GM19467 (cell line): ENCODE results near the gene SLC10A3.

Experiments used
- ATAC-seq: cut with Tn5 transposase; IDR thresholded peaks from one replicate; pipeline ENCODE4 v1.9.1; 2021; ENCODE audit warnings: mild to moderate bottlenecking, moderate library complexity; ENCODE audit not compliant: unreplicated experiment

The SLC10A3 gene

DNA sequence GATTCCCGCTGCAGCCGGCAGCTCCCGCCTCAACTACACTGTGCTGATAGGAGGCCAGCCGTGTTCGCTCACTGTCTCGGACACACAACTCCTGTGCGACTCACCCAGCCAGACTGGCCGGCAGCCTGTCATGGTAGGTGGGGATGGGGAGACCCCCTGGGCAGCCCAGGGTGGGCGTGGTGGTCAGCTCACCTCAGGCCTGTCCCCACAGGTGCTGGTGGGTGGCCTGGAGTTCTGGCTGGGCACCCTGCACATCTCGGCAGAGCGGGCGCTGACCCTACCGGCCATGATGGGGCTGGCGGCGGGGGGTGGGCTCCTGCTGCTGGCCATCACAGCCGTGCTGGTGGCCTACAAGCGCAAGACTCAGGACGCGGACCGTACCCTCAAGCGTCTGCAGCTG is 22.9 kb downstream of the SLC10A3 start:
- ATAC-seq, result no peak

DNA sequence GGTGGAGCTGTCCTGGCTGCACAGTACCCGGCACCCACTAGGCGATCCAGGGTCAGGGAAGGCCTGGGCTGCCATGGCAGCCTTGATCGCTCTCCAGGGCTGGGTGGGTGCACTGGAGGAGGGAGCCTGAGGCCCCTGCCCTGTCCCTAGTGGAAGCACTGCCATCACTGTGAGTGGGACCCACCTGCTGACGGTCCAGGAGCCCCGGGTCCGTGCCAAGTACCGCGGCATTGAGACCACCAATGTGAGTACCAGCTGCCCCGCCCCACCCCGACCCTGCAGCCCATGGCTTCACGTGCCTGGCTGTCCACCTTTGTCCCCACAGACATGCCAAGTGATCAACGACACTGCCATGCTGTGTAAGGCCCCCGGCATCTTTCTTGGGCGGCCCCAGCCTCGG is 23.5 kb downstream of the SLC10A3 start:
- ATAC-seq, result no peak

DNA sequence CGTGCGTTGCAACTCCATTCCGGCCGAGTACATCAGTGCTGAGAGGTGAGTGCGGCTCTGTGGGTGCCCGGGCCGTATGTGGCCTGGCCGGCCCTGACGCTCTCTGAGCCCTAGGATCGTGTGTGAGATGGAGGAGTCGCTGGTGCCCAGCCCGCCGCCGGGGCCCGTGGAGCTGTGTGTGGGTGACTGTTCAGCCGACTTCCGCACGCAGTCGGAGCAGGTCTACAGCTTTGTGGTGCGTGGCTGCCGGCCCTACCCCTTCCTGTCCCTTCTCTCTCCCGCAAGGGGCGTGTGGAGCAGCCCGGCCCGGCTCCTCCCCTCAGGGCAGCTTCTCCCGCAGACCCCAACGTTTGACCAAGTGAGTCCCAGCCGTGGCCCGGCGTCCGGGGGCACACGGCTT is 24.4 kb downstream of the SLC10A3 start:
- ATAC-seq, result no peak

DNA sequence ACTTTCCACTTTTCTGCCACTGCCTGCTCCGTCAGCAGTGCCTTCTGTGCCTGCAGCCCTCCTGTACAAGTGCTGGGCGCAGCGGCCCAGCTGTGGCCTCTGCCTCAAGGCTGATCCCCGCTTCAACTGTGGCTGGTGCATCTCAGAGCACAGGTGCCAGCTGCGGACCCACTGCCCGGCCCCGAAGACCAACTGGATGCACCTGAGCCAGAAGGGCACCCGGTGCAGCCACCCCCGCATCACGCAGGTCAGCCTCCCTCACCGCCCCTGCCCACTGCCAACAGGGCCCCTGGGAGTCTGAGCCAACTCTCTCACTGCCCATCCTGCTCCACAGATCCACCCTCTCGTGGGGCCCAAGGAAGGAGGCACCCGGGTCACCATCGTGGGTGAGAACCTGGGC is 24.8 kb downstream of the SLC10A3 start:
- ATAC-seq, result no peak

DNA sequence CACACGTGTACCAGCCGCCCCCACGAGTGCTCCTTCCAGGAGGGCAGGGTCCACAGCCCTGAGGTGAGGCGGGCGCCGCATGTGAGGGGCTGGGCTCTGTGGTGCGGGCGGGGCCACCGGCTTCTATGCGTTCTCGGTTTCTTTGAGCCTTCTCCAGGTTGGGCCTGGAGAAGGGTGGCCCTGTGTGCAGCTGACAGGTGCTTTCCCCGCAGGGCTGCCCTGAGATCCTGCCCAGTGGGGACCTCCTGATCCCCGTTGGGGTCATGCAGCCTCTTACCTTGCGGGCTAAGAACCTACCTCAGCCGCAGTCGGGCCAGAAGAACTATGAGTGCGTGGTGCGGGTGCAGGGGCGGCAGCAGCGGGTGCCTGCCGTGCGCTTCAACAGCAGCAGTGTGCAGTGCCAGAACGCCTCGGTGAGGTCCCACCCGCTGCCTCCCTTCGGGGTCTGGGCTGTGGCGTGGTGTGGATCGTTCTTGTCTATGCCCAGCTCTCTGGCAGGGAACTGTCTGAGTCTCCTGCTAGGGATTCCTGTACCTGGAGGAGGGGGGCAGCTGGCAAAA is 25.5 kb downstream of the SLC10A3 start:
- ATAC-seq, result no peak

DNA sequence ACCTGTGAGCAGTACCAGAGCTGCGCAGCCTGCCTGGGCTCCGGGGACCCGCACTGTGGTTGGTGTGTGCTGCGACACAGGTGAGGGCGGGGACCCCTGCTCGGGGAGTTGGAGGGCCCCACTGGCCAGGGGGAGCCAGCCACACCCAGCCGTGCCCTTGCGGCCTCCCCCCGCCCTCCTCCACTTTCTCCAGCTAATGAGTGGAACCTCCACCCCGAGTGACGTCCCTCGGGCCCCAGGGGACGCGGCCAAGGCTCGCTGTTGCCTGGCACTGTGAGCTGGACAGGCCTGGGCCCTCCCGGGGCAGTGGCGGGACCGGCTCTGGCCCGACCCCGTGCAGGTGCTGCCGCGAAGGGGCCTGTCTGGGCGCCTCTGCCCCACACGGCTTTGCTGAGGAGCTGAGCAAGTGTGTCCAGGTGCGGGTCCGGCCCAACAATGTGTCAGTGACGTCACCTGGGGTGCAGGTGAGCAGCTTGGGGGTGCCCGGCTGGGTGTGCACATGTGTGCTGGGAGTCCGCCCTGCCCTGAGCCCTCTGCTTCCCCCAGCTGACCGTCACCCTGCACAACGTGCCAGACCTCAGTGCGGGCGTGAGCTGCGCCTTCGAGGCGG is 26.7 kb downstream of the SLC10A3 start:
- no peak for ATAC-seq

DNA sequence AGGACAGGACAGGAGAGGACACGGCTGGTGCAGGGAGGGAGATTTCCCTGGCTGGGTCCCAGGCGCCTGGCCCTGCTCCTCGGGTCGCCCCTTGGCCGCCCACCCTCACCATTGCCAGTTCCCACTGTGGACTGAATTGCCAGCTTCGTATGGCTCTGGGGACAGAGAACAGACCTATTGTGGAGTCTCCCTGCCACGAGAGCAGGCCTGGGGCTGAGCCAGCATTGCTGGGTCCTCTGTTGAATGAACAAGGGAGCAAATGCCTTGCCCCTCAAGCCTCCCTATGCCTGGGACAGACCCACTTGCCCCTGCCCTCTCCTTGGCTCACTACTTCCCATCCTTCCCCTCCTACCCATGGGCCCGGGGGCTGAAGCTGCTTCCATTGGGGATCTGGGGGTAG is 28.0 kb downstream of the SLC10A3 start:
- no peak for ATAC-seq

DNA sequence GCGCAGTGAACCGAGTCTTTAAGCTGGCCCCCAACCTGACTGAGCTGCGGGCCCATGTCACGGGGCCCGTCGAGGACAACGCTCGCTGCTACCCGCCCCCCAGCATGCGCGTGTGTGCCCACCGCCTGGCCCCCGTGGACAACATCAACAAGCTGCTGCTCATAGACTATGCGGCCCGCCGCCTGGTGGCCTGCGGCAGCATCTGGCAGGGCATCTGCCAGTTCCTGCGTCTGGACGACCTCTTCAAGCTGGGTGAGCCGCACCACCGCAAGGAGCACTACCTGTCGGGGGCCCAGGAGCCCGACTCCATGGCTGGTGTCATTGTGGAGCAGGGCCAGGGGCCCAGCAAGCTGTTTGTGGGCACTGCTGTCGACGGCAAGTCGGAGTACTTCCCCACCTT is 30.1 kb downstream of the SLC10A3 start:
- no peak for ATAC-seq

DNA sequence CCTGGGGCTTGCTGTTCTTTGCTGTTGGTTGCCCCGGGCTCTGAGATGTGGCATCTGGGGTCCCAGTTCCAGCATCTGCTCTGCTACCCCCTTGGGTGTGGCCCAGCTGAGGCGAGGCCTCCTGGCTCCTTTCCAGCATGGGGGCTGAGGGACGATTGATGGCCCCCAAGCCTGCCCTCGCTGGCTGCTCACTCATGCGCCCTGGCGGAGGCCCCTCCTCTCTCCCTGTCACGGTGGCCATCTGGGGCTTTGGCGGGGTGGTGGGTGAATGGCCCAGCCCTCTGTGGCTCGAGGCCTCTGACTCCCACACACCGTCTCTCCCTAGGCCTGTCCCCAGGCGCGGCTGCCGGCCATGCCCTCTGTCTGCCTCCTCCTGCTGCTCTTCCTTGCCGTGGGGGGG is 30.6 kb downstream of the SLC10A3 start:
- ATAC-seq, result no peak

DNA sequence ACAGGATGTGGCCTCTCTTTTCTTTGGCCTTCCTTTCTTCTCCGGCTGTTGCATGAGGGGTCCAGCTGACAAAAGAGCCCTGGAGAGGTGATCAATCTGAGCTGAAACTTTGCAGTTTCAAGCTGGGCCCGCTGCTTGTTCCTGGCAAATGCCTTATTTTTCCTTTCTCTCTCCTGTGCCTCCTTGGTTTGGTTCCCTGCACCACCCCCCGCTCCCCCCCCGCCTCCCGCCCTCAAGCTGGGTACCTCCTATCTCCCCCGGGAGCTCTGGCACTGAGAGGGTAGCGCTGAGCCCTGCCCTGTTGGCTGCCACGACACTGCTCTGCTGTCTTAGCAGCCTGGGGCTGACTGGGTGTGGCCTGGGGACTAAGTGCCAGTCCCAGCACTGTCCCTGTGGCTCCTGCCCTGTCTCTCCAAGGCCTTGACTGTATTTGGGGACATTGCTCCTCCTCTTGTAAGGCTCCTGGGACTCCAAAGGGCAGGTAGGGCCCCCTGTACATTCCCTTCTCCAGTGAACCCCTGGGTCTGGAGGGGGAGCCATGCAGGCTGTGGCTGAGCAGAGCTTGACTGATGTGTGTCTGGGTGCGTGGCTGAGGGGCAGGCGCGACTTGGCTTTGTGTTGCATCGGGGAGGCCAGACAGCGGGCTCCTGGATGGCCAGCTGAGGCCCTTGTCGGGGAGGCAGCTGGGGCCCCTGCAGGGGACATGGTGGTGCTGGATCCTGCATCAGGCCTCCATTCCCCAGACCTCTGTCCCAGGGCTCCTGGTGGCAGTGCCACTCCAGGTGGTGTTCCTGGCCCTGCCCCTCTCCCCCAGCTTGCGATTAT is 31.3 kb downstream of the SLC10A3 start:
- ATAC-seq, result no peak

DNA sequence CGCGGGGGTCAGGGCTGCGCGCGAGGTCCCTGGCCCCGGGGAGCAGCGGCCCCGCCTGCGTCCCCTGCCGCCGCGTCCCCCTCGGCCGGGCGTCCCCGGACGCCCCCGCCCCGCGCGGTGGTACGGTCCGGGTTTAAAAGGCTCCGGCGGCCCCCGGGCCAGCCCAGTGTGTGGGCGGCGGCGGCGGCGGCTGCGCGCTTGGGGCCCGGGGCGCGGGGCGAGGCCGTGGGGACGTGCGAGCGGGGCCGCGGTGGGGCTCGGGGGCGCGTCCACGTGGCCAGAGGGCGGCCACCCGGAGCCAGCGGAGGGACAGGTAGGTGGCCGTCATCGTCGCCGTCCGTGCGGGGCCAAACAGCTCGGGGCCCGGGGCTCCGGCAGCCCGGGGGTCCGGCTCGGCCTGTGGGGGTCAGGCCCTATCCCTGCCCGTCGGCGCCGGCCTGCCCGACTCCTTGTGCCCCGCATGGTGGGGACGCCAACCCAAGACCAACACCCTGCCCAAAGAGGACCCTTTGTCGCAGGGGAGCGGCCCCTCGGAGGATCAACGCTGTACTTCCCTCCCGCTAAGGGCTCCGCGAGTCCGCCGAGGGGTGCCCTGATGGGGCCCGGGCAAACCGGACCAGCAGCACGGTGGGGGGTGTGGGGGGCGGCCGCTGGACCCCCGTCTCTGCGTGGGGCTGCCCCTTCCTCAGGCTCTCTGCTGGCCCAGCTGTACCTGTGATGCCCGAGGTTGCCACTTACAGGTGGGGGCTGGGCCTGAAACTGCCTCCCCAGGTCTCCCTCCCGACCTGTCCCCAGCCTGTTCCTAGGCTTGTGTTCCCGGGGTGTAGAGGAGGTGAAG is 32.1 kb downstream of the SLC10A3 start, which contains the start of gene PLXNA3:
Gene PLXNA3 (plus strand): TSS at position 166 of the 838 bp plus-strand sequence. CDS start 1,903 bp downstream, outside the sequence.
- ATAC-seq, result peak; percentile 60

DNA sequence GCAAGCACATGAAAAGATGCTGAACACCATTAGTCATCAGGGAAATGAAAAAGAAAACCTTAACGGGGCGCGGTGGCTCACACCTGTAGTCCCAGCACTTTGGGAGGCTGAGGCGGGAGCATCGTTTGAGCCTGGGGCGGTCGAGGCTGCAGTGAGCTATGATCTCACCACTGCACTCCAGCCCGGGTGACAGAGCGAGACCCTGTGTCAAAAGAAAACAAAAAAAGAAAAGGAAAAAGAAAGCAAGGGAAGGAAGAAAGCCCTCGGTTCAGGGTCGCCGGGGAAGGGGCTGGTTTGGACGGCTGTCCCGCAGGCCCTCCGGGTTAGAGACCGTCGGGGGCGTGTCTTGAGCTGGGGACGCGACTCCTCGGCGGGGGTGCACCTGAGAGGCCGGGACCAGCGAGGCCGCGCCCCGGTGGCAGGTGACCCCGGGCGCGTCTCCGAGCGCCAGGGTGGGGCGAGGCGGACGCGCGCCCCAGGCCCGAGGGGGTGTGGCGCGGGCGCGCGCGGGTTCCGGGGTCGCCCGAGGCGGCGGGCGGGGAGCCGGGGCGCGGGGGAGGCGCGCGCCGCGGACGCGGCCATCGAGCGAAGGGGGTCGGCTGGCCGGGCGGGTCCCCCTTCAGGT is 32.8 kb downstream of the SLC10A3 start:
- ATAC-seq, result peak; percentile 48

DNA sequence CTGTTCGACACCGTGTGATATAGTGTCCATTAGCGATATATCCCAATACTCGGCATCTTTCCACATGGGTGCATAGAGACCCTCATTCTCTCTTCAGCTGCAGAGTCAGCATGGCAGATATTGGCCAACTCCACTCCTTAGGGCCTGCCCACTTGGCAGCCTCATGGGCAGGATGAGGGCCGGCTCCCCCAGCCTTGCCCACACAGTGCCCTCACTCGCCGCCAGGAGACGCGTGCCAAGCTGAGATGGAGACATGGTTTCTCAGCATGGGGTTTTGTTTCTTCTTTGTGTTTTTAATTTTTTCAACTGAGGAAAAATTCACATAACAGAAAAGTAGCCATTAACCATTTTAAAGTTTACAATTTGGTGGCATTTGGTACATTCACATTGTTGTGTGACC is 37.6 kb downstream of the SLC10A3 start:
- no peak for ATAC-seq

DNA sequence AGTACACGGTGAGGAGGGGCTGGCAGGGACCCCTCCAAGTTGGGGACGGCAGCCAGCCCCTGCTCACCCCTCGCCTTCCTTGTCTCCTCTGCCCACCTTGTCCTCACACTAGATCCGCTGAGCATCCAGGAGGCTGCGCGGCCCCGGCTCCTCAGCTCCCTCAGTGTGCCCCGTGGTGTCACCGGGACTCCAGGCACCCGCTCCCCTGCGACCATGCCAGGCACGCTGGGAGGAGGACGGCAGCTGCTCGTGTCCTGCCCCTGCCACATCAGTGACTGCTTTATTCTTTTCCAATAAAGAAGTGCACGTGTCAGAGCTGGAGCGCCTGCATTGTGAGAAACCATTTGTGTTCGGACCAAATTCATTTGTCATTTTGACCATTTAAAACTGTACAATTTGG is 40.1 kb downstream of the SLC10A3 start:
- ATAC-seq, result no peak

DNA sequence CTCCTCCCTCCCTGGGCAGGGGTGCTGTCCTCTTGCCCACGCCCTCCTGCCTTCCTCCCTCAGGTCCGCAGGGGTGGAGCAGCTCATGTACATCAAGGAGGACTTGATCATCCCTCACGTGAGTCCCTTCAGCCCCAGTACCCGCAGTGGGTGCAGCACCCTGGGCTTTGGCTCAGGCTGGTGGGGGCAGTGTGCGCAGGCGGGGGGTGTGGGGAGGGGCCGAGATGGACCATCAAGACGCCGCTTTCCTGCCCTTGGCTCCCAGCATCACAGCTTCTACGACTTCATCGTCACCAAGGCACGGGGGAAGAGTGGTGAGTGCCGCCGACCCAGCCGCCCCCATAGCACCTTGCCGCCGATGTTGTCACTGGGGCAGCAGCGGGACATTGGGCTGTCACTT is 40.8 kb downstream of the SLC10A3 start:
- ATAC-seq, result no peak

DNA sequence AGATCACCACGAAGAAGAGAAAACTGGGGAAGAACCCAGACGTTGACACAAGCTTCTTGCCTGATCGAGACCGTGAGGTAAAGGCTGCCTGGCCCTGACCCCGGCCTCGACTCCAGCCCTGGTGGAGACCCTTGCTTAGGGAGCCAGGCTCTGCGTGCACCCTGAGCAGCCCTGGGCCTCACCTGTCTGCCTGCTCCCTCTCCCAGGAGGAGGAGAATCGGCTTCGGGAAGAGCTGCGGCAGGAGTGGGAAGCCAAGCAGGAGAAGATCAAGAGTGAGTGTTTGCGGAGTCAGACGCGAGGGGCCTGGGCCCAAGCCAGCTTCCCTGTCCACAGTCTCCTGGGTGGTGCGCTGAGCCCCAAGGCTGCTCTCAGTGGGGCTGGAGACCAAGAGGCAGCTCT is 41.9 kb downstream of the SLC10A3 start:
- ATAC-seq, result no peak

DNA sequence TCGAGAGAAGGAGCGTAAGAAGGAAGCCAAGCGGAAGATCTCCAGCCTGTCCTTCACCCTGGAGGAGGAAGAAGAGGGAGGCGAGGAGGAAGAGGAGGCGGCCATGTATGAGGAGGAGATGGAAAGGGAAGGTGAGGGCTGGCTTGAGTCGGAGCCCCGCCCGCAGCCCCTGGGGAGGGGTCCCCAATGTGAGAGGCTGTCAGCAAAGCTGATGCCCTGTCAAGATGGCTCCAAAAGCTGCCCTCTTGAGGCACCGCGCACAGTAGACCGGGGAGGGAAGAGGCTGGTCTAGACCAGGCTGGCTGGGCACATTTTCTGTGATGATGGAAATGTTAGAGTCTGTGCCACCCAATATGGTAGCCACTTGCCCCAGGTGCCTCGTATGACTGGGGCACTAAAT is 44.0 kb downstream of the SLC10A3 start:
- no peak for ATAC-seq

DNA sequence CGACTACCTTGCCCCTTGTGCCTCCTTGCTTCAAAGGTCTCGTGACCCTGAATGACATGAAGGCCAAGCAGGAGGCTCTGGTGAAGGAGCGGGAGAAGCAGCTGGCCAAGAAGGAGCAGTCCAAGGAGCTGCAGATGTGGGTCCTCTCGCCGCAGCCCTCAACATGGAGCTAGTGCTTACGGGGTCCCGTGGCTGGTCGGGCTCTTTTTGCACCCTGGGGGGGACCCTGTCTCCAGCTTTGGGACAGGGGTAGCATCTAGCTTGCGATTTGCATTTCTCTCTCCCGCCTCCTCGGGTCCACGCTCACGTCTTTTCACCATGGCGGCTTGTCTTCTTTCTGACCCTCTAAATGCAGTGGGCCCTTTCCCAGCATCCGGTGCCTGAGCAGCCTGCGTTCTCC is 44.7 kb downstream of the SLC10A3 start:
- ATAC-seq, result no peak

DNA sequence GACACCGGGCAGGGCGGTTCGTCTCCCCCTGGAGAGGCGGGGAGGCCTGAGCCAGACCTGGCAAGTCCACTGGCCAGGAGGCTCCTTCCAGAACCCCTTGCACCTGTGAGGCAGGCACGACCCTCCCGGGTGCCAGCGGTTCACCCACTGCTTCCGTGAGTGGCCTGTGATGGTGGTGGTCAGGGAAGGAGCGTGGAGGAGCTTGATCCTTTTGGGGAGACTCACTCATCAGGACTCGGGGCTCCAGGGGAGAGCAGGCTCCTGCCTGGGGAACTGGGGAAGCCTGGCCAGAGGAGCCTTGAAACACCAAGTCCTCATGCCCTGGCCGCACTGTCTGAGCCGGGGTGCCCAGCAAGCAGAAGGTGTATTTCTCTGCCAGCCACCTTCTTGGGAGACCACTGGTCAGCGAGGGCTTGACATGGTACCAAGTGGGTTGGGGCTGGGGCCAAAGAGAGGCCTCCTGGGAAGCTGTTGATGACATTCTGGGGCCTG is 45.6 kb downstream of the SLC10A3 start:
- ATAC-seq, result no peak

DNA sequence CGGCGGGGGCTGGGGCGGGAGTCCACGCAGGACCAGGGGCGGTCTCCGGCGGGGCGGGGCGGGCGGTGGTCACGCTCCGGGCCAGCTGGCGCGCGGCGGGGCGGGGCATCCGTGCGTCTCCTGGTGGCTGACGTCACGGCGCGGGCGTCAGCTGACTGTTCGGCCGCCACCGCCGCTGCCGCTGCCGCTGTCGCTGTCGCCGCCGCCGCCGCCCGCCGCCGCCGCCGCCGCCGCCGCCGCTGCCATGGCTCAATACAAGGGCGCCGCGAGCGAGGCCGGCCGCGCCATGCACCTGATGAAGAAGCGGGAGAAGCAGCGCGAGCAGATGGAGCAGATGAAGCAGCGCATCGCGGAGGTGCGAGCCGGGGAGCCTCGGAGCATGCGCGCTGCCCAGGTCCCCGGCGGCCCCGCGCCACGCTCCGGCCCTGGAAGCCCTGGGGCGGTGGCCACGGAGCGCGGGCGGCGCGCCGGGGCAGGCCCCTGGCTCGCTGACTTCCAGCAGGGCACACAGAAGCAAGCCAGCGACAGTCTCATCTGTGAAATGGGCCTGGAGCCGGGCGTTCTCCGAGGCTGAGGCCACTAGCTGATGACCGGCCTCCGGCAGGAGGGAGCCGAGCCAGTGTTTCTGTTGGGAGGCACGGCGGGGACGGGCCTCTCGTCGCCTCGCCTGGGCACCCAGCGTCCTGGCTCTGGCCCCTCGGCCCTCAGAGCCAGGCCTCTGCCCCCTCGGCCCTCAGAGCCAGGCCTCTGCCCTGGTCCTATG is 46.3 kb downstream of the SLC10A3 start, which contains the start of gene FAM50A:
Gene FAM50A (plus strand): TSS at position 150 of the 763 bp plus-strand sequence. CDS start 95 bp downstream, at position 245.
- ATAC-seq, result peak; percentile 50
